ENCODE measurements around the gene SLC35D2.

Gene SLC35D2

DNA sequence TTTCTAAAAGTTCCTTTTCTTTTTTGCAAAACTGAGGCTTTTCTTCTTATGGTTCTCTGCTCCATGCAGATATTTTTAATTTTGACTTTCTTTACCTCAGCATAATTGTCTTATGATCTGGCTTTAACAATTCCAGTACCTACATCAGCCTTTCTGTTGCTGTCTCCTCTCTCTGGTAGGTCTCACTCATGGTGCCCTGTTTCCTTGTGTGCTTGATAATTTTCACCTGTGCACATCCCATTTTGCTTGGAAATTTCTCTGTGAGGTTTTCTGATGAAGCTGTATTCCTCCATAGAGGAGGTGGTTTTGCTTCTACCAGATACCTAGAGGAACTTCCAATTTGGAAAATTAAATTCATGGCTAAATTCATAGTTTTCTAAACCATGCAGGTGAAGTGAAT lies 79.3 kb downstream of the SLC35D2 start:
- Histone ChIP-seq H3K4me3 (replicated peaks; ENCODE audit: low read depth, low read length) (no peak overlapping the region), H3K36me3 (ENCODE audit: control insufficient read depth, insufficient read depth, low read length) (no peaks in the 10 kb centered on the region), H3K27me3 (replicated peaks; ENCODE audit: control insufficient read depth, insufficient read depth, low read length) (no peaks in the 10 kb centered on the region)
- TF ChIP-seq CTCF (IDR thresholded peaks at IDR 0.05; ENCODE audit: insufficient read depth, low read length, poor library complexity, severe bottlenecking): no peak
- DNase-seq (ENCODE audit: extremely low read depth, insufficient read length): no peak

DNA sequence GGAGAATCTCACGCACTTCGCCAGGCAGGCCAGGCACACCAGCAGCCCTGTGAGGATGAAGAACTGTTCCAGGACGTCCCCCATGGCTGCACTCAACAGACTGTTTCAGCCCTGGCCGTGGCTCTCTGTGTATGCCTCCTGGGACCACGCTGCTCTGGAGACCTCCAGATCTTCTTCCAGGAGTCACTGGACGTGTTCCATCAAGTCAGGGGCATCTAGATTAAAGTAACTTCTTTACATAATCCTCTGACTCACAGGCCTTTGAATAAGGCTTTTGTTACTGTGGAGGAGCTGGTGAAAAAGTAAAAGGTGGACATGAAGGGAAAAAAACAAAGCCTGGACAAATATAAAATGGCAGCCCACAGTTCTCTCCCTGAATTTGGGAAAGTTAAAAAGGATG lies 81.5 kb downstream of the SLC35D2 start, which contains the start of gene HSD17B3:
Gene HSD17B3, minus strand, starts transcription at position 156 of the 400 bp plus-strand sequence. Its CDS starts 72 bp downstream, at position 84.
- DNase-seq (ENCODE audit: extremely low read depth, insufficient read length): no peak
- H3K36me3 ChIP-seq (ENCODE audit: control insufficient read depth, insufficient read depth, low read length): no peaks in the 10 kb centered on the region
- no peaks in the 10 kb centered on the region for H3K27me3 ChIP-seq (replicated peaks; ENCODE audit: control insufficient read depth, insufficient read depth, low read length)
- H3K4me3 ChIP-seq (replicated peaks; ENCODE audit: low read depth, low read length): no peak within 1 kb of the TSS
- TF ChIP-seq CTCF (IDR thresholded peaks at IDR 0.05; ENCODE audit: insufficient read depth, low read length, poor library complexity, severe bottlenecking): no peak

DNA sequence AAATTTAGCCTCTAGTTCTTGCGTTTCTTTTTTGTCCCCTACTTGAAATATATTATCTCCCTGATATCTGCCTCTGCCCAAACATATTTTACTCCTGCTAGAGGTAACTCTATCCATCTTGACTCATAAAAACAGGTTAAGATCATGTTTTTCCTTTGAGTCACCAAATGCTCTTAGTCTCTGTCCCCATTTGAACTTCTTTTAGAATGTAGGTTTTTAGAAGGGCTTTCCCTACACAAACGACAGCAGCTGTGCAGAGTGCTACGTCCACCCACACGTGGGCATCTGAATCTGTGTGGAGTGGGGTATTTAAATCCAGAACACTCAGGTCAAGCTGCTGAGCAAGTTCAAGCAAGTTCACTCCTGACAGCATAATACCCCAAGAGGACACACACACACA lies 83.7 kb downstream of the SLC35D2 start:
- H3K36me3 ChIP-seq (ENCODE audit: control insufficient read depth, insufficient read depth, low read length): no peaks in the 10 kb centered on the region
- no peak for TF ChIP-seq CTCF (IDR thresholded peaks at IDR 0.05; ENCODE audit: insufficient read depth, low read length, poor library complexity, severe bottlenecking)
- no peak overlapping the region for H3K4me3 ChIP-seq (replicated peaks; ENCODE audit: low read depth, low read length)
- no peak for DNase-seq (ENCODE audit: extremely low read depth, insufficient read length)
- H3K27me3 ChIP-seq (replicated peaks; ENCODE audit: control insufficient read depth, insufficient read depth, low read length): no peaks in the 10 kb centered on the region

DNA sequence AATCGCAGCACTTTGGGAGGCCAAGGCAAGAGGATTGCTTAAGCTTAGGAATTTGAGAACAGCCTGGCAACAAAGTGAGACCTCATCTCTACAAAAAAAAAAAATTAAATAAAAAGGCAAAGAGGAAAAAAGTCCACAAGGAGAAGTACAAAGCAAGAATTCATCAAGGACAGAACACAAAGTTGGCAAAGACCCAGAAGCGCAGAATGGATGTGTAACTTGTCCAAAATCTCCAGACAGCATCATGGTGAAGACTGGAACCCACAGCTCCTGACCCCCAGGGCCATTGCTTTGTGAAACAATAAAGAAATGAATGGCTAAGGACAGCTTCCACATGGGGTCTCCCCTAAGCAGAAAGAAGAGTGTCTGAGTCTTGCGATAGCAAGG lies 89.4 kb downstream of the SLC35D2 start:
- Histone ChIP-seq H3K4me3 (replicated peaks; ENCODE audit: low read depth, low read length) (no peak overlapping the region), H3K36me3 (ENCODE audit: control insufficient read depth, insufficient read depth, low read length) (no peaks in the 10 kb centered on the region), H3K27me3 (replicated peaks; ENCODE audit: control insufficient read depth, insufficient read depth, low read length) (no peaks in the 10 kb centered on the region; the same call in 1 of the 2 replicates)
- DNase-seq (ENCODE audit: extremely low read depth, insufficient read length): no peak
- no peak for TF ChIP-seq CTCF (IDR thresholded peaks at IDR 0.05; ENCODE audit: insufficient read depth, low read length, poor library complexity, severe bottlenecking)

- H3K36me3 ChIP-seq (ENCODE audit: control insufficient read depth, insufficient read depth, low read length): no peaks in the 10 kb centered on the region
- no peak for DNase-seq (ENCODE audit: extremely low read depth, insufficient read length)
Observed at GRCh38 chr9:96293498-96294158, 89.9 kb downstream of the SLC35D2 start.

More at GRCh38 chr9:96293498-96294158, 89.9 kb downstream of the SLC35D2 start:
- TF ChIP-seq CTCF (IDR thresholded peaks at IDR 0.05; ENCODE audit: insufficient read depth, low read length, poor library complexity, severe bottlenecking): no peak
- Histone ChIP-seq H3K27me3 (replicated peaks; ENCODE audit: control insufficient read depth, insufficient read depth, low read length) (no peaks in the 10 kb centered on the region; the same call in 1 of the 2 replicates), H3K4me3 (replicated peaks; ENCODE audit: low read depth, low read length) (no peak overlapping the region)

All from GM06990 (cell line).